H1 (cell line): ENCODE data around the gene DEFB108B. TPM values are rescaled to one million over a fixed set of nuclear protein-coding genes. Genes with fewer than 3 reads are reported as not detected.

Source experiments
- BCL11A ChIP-seq, 2 experiments: IDR thresholded peaks; one replicate each; pipeline ENCODE4 v1.6.1; 2011; ENCODE audit warnings: low read depth in 2 of 2, low read length in 2 of 2, mild to moderate bottlenecking in 2 of 2
- KDM4A ChIP-seq: IDR thresholded peaks from one replicate; pipeline ENCODE4 v1.7.1; 2012; ENCODE audit warnings: low read depth, mild to moderate bottlenecking, moderate library complexity, low read length, inconsistent platforms; ENCODE audit not compliant: severe bottlenecking
- SIRT6 ChIP-seq: IDR thresholded peaks from one replicate; pipeline ENCODE4 v1.7.1; 2012; ENCODE audit warnings: low read length, inconsistent platforms
- polyA plus RNA-seq, 7 experiments: library from polyadenylated mRNA; depleted of rRNA in 3 of 7; stranded (reverse) in 5 of 7; unstranded in 2 of 7; fragments of >200 nt in 5 of 7; fragments of 200-250 nt in 2 of 7; gene quantifications; 1 replicate in 5 of 7; 2 replicates in 1 of 7; 4 replicates in 1 of 7; pipeline versions ENCODE4 v1.2.1 to v1.2.3, GENCODE V29; 2011 to 2013; ENCODE audit warnings: missing spikeins in 2 of 7, mixed read lengths in 2 of 7
- total RNA-seq: library from RNA; stranded (reverse); fragmentation: NEBNext Ultra II Directional; extraction: Animal tissue kit (Norgen Biotek cat#: 25700); gene quantifications from 2 replicates; pipeline ENCODE4 v1.2.1, GENCODE V29; 2021

Gene DEFB108B
- total and polyA plus RNA-seq, 2 of the 8 experiments (the other 6 are each of a cell fraction or from before 2014, with no cell fraction given): not detected

DNA sequence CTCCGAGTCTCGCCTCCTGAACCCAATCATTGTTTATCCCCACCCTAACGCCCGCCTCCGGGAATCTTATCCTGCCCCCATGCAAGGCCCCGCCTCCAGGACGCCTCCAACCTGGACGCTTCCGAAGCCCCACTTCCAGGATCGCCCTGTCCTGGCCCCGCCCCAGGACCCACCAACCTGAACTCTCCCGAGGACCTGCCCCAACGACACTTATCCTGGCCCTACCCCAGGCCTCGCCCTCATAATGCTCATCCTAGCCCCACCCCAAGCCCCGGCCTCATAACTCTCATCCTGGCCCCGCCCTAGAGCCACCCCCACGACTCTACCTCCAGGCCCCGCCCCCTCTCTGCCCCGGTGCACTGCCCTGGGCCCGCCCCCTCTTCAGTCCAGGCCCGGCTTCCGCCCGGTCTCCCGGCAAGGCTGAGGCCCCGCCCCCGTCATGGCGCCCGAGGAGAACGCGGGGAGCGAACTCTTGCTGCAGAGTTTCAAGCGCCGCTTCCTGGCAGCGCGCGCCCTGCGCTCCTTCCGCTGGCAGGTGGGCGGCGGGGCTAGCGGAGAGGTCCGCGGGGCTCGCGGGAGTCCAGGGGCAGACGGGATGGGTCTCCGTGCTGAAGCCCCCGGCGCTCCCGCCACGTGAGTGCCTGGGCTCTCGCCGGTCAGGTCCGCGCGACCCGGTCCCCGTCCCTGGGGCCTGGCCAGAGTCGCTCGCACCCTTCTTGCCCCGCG, 45.7 kb upstream of the DEFB108B start (continued):
- TF ChIP-seq BCL11A (IDR thresholded peaks at IDR 0.05; ENCODE audit: low read depth in 2 of 2, low read length in 2 of 2) (no peak), KDM4A (peak; percentile 53), SIRT6 (no peak)
